Measurements from ENCODE around the gene RALGAPA2.
A peak's percentile ranks its signal among the peaks of the same experiment; 100 is the strongest.

GRCh38 chr20:20370094-20370575 is 342.3 kb downstream of the RALGAPA2 start:
- no peak for TF ChIP-seq CTCF (IDR thresholded peaks at IDR 0.05; ENCODE audit: poor library complexity, severe bottlenecking)
- no peak for TF ChIP-seq POLR2AphosphoS5 (IDR thresholded peaks at IDR 0.05)
- no peak for TF ChIP-seq EZH2 (IDR thresholded peaks at IDR 0.05; ENCODE audit: borderline replicate concordance, insufficient read depth, low read length, poor library complexity, severe bottlenecking)
- no peak for TF ChIP-seq REST (IDR thresholded peaks at IDR 0.05; ENCODE audit: borderline replicate concordance)
- TF ChIP-seq MXI1 (conservative IDR thresholded peaks at IDR 0.05; ENCODE audit: poor library complexity, severe bottlenecking): peak; percentile 7
- no peak for TF ChIP-seq EP300 (conservative IDR thresholded peaks at IDR 0.05; ENCODE audit: poor library complexity, severe bottlenecking)
- no peak for TF ChIP-seq RAD21 (conservative IDR thresholded peaks at IDR 0.05)

Measured in neural cell (in vitro differentiated cells).